Measurements from ENCODE around the gene TSPAN9.

TSPAN9 gene

GRCh38 chr12:3202734-3203446 is 125.7 kb downstream of the TSPAN9 start:
- peaks cover 32% of the 10 kb centered on the region for H3K27me3 Mint-ChIP-seq
- H3K4me3 Mint-ChIP-seq, result no peak overlapping the region
- H3K9me3 Mint-ChIP-seq (ENCODE audit: low read depth), result no peaks in the 10 kb centered on the region
- no peak overlapping the region for H3K27ac Mint-ChIP-seq
- H3K4me1 Mint-ChIP-seq (ENCODE audit: low read depth), result peaks cover 3% of the 10 kb centered on the region
- no peaks in the 10 kb centered on the region for H3K36me3 Mint-ChIP-seq

- H3K36me3 Mint-ChIP-seq, result no peaks in the 10 kb centered on the region
- H3K9me3 Mint-ChIP-seq (ENCODE audit: low read depth), result no peaks in the 10 kb centered on the region
- H3K4me3 Mint-ChIP-seq, result no peak overlapping the region
- H3K27me3 Mint-ChIP-seq, result peaks cover 32% of the 10 kb centered on the region
- H3K27ac Mint-ChIP-seq, result no peak overlapping the region
- H3K4me1 Mint-ChIP-seq (ENCODE audit: low read depth), result peaks cover 3% of the 10 kb centered on the region
Observed at GRCh38 chr12:3203713-3204112, 126.5 kb downstream of the TSPAN9 start.

GRCh38 chr12:3204143-3204542 is 127.0 kb downstream of the TSPAN9 start:
- Mint-ChIP-seq H3K4me1 (ENCODE audit: low read depth) (peaks cover 3% of the 10 kb centered on the region), H3K27me3 (peaks cover 29% of the 10 kb centered on the region), H3K27ac (no peak overlapping the region), H3K9me3 (ENCODE audit: low read depth) (no peaks in the 10 kb centered on the region), H3K4me3 (no peak overlapping the region), H3K36me3 (no peaks in the 10 kb centered on the region)

- no peaks in the 10 kb centered on the region for H3K36me3 Mint-ChIP-seq
- no peaks in the 10 kb centered on the region for H3K9me3 Mint-ChIP-seq (ENCODE audit: low read depth)
- H3K4me1 Mint-ChIP-seq (ENCODE audit: low read depth), result peaks cover 1% of the 10 kb centered on the region
- no peak overlapping the region for H3K4me3 Mint-ChIP-seq
- H3K27me3 Mint-ChIP-seq, result peaks cover 26% of the 10 kb centered on the region
- no peak overlapping the region for H3K27ac Mint-ChIP-seq
Observed at GRCh38 chr12:3204730-3205531, 127.8 kb downstream of the TSPAN9 start.

- no peak overlapping the region for H3K4me3 Mint-ChIP-seq
- no peaks in the 10 kb centered on the region for H3K9me3 Mint-ChIP-seq (ENCODE audit: low read depth)
- H3K4me1 Mint-ChIP-seq (ENCODE audit: low read depth), result no peaks in the 10 kb centered on the region
- no peaks in the 10 kb centered on the region for H3K36me3 Mint-ChIP-seq
- H3K27me3 Mint-ChIP-seq, result peaks cover 24% of the 10 kb centered on the region
- H3K27ac Mint-ChIP-seq, result no peak overlapping the region
Observed at GRCh38 chr12:3205742-3206519, 128.8 kb downstream of the TSPAN9 start.

- Mint-ChIP-seq H3K27ac (no peak overlapping the region), H3K9me3 (ENCODE audit: low read depth) (no peaks in the 10 kb centered on the region), H3K27me3 (peaks cover 20% of the 10 kb centered on the region), H3K36me3 (no peaks in the 10 kb centered on the region), H3K4me1 (ENCODE audit: low read depth) (no peaks in the 10 kb centered on the region), H3K4me3 (no peak overlapping the region)
Observed at GRCh38 chr12:3206536-3207072, 129.4 kb downstream of the TSPAN9 start.

- H3K27ac Mint-ChIP-seq, result no peak overlapping the region
Observed at GRCh38 chr12:3207175-3207574, 130.0 kb downstream of the TSPAN9 start.

GRCh38 chr12:3207858-3208257 is 130.7 kb downstream of the TSPAN9 start:
- H3K27me3 Mint-ChIP-seq, result peaks cover 10% of the 10 kb centered on the region
- no peaks in the 10 kb centered on the region for H3K36me3 Mint-ChIP-seq
- no peak overlapping the region for H3K4me3 Mint-ChIP-seq
- no peaks in the 10 kb centered on the region for H3K4me1 Mint-ChIP-seq (ENCODE audit: low read depth)
- no peak overlapping the region for H3K27ac Mint-ChIP-seq
- H3K9me3 Mint-ChIP-seq (ENCODE audit: low read depth), result no peaks in the 10 kb centered on the region

More at GRCh38 chr12:3207175-3207574, 130.0 kb downstream of the TSPAN9 start:
- Mint-ChIP-seq H3K27me3 (peaks cover 15% of the 10 kb centered on the region), H3K4me3 (no peak overlapping the region), H3K9me3 (ENCODE audit: low read depth) (no peaks in the 10 kb centered on the region), H3K4me1 (ENCODE audit: low read depth) (no peaks in the 10 kb centered on the region), H3K36me3 (no peaks in the 10 kb centered on the region)

- Mint-ChIP-seq H3K9me3 (ENCODE audit: low read depth) (no peaks in the 10 kb centered on the region), H3K27ac (no peak overlapping the region), H3K4me1 (ENCODE audit: low read depth) (no peaks in the 10 kb centered on the region), H3K4me3 (no peak overlapping the region), H3K36me3 (no peaks in the 10 kb centered on the region), H3K27me3 (no peaks in the 10 kb centered on the region)
Observed at GRCh38 chr12:3213188-3213587, 136.0 kb downstream of the TSPAN9 start.

- no peaks in the 10 kb centered on the region for H3K9me3 Mint-ChIP-seq (ENCODE audit: low read depth)
- H3K36me3 Mint-ChIP-seq, result no peaks in the 10 kb centered on the region
- H3K4me1 Mint-ChIP-seq (ENCODE audit: low read depth), result no peaks in the 10 kb centered on the region
- no peak overlapping the region for H3K4me3 Mint-ChIP-seq
- no peak overlapping the region for H3K27ac Mint-ChIP-seq
- no peaks in the 10 kb centered on the region for H3K27me3 Mint-ChIP-seq
Observed at GRCh38 chr12:3213768-3214167, 136.6 kb downstream of the TSPAN9 start.

- Mint-ChIP-seq H3K27ac (no peak overlapping the region), H3K36me3 (no peaks in the 10 kb centered on the region), H3K4me1 (ENCODE audit: low read depth) (no peaks in the 10 kb centered on the region), H3K9me3 (ENCODE audit: low read depth) (no peaks in the 10 kb centered on the region), H3K4me3 (no peak overlapping the region), H3K27me3 (no peaks in the 10 kb centered on the region)
Observed at GRCh38 chr12:3214526-3215365, 137.6 kb downstream of the TSPAN9 start.

- no peaks in the 10 kb centered on the region for H3K9me3 Mint-ChIP-seq (ENCODE audit: low read depth)
- no peaks in the 10 kb centered on the region for H3K4me1 Mint-ChIP-seq (ENCODE audit: low read depth)
- H3K4me3 Mint-ChIP-seq, result no peak overlapping the region
- H3K36me3 Mint-ChIP-seq, result no peaks in the 10 kb centered on the region
- peaks cover 2% of the 10 kb centered on the region for H3K27me3 Mint-ChIP-seq
- no peak overlapping the region for H3K27ac Mint-ChIP-seq
Observed at GRCh38 chr12:3215410-3215975, 138.3 kb downstream of the TSPAN9 start.

- Mint-ChIP-seq H3K9me3 (ENCODE audit: low read depth) (no peaks in the 10 kb centered on the region), H3K36me3 (no peaks in the 10 kb centered on the region), H3K4me3 (no peak overlapping the region), H3K4me1 (ENCODE audit: low read depth) (no peaks in the 10 kb centered on the region), H3K27ac (no peak overlapping the region), H3K27me3 (peaks cover 2% of the 10 kb centered on the region)
Observed at GRCh38 chr12:3216097-3216496, 138.9 kb downstream of the TSPAN9 start.

Data from activated naive CD8-positive, alpha-beta T cell (primary cell).